Transverse colon (tissue), 4 donors: ENCODE results near the gene CDK2AP2. TPM values are rescaled to one million over a fixed set of nuclear protein-coding genes. Genes with fewer than 3 reads are reported as not detected.

ENCODE experiments used
- DNase-seq: peaks from one replicate; pipeline ENCODE4 v3.0.0-alpha.2; 2019
- H3K27ac ChIP-seq, 4 donors: fragments of 200-600 bp; sonication (generic); 2 replicates each; pipeline ENCODE4 v1.5.1; 2016 to 2018; ENCODE audit warnings: inconsistent platforms in 4 of 4
- H3K27me3 ChIP-seq: fragments of 200-600 bp; sonication (generic); 2 replicates; pipeline ENCODE4 v1.5.1; 2017; ENCODE audit warnings: inconsistent platforms
- H3K36me3 ChIP-seq, 4 donors: fragments of 200-600 bp; sonication (generic); 2 replicates each; pipeline ENCODE4 v1.5.1; 2017 to 2019; ENCODE audit warnings: inconsistent platforms in 4 of 4
- H3K4me1 ChIP-seq, 4 donors: fragments of 200-600 bp; sonication (generic); 2 replicates each; pipeline ENCODE4 v1.5.1; 2017 to 2020; ENCODE audit warnings: inconsistent platforms in 4 of 4
- H3K4me3 ChIP-seq, 4 donors: fragments of 200-600 bp; sonication (generic); 1 replicate in 1 of 4; 2 replicates in 3 of 4; pipeline versions ENCODE4 v1.5.1 to v1.6.1; 2017 to 2019; ENCODE audit warnings: inconsistent platforms in 4 of 4
- H3K9me3 ChIP-seq, 2 donors: fragments of 200-600 bp; sonication (generic); 2 replicates each; pipeline ENCODE4 v1.5.1; 2017 to 2019; ENCODE audit warnings: inconsistent platforms in 2 of 2
- EP300 ChIP-seq: sonication (generic); formaldehyde crosslinking; IDR thresholded peaks from one replicate; pipeline ENCODE4 v1.6.1; 2017; ENCODE audit warnings: antibody characterized with exemption, low read depth
- POLR2A ChIP-seq: fragments of 450-650 bp; IDR thresholded peaks from one replicate; pipeline ENCODE4 v1.6.1; 2016; ENCODE audit warnings: antibody characterized with exemption, mild to moderate bottlenecking, moderate library complexity
- POLR2AphosphoS5 ChIP-seq, 3 donors: sonication (generic); formaldehyde crosslinking; IDR thresholded peaks; one replicate each; pipeline ENCODE4 v1.6.1; 2016; ENCODE audit warnings: antibody characterized with exemption in 3 of 3
- WGBS, 2 donors: methylation state at CpG; one replicate each; pipeline ENCODE4 v1.1.5; 2018; ENCODE audit warnings: low coverage in 1 of 2; 5-methylcytosine and 5-hydroxymethylcytosine counted together
- in situ Hi-C, 4 donors: fragments of 200-750 bp; cut with MboI; loops; one replicate each; pipeline versions ENCODE4 v1.15.0 to v1.15.1; 2017; ENCODE audit warnings: low sequenced_read_pairs in 3 of 4, low pct_ligation_motif_present in 1 of 4, low pct_unique_long_range_greater_than_20kb in 1 of 4
- intact Hi-C: fragments of 100-400 bp; cut with DNase I; formaldehyde crosslinking; loops from one replicate; pipeline ENCODE4 v1.15.1; 2023; ENCODE audit warnings: low total_unique reads
- total RNA-seq, 4 donors: library from RNA; depleted of rRNA; stranded (reverse); fragments of >200 nt; gene quantifications; one replicate each; pipeline ENCODE4 v1.1.0, GENCODE V29; 2016
- TF ChIP-seq, protein P1 (sequence below), 5 experiments: fragments of 200-600 bp in 3 of 5; fragments of 450-650 bp in 2 of 5; sonication (generic) in 3 of 5; IDR thresholded peaks; 1 replicate in 2 of 5; 2 replicates in 3 of 5; pipeline ENCODE4 v1.5.1; 2016 to 2017; ENCODE audit warnings: antibody characterized with exemption in 5 of 5, inconsistent platforms in 3 of 5, mild to moderate bottlenecking in 2 of 5, moderate library complexity in 1 of 5

Gene CDK2AP2
- total RNA-seq, 4 donors from 2014 or later, result 49.4 to 140 (median 83.4) TPM

DNA sequence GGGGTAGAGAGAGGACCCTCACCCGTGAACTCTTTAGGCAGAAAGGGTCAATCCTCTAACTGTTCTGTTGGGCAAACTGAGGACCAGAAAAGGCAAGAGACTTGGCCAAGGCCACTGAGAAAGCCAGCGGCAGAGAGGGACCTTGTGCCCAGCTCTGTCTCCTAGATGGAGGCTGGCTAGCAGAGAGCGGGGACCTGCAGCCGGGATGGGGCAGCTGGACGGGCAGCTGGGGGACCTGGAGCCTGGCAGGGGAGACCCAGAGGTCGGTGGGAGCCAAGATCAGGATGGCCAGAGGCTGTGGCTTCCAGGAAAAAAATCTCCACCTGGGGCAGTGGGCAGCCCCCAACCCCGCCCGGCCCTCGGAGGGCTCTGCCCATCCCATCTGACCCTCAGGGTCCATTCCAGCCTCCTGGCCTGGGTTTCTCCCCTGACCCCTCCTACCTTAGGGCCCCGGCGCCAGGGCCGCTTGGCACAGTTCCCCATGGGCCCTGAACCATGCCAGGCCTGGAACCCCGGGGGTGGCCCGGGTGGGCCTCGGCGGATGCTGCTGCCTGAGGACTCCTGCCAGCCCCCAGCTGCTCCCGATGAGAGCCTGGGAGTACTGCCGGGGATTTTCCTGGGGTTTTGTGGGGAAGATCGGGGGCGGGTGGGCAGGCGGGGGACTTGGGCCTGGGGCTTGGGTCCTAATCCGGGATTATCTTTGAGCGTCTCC, 15.0 kb upstream of the CDK2AP2 start, which contains the start of gene CABP2:
Gene CABP2 (minus strand): TSS at position 603 of the 712 bp plus-strand sequence. CDS start 120 bp downstream, at position 483.
- TF ChIP-seq POLR2AphosphoS5 (IDR thresholded peaks at IDR 0.05), result no peak
- TF ChIP-seq, protein P1, sequence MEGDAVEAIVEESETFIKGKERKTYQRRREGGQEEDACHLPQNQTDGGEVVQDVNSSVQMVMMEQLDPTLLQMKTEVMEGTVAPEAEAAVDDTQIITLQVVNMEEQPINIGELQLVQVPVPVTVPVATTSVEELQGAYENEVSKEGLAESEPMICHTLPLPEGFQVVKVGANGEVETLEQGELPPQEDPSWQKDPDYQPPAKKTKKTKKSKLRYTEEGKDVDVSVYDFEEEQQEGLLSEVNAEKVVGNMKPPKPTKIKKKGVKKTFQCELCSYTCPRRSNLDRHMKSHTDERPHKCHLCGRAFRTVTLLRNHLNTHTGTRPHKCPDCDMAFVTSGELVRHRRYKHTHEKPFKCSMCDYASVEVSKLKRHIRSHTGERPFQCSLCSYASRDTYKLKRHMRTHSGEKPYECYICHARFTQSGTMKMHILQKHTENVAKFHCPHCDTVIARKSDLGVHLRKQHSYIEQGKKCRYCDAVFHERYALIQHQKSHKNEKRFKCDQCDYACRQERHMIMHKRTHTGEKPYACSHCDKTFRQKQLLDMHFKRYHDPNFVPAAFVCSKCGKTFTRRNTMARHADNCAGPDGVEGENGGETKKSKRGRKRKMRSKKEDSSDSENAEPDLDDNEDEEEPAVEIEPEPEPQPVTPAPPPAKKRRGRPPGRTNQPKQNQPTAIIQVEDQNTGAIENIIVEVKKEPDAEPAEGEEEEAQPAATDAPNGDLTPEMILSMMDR (IDR thresholded peaks at IDR 0.05), result no peak
- Histone ChIP-seq H3K9me3 (no peaks in the 10 kb centered on the region), H3K4me3 (no peak within 1 kb of the TSS), H3K4me1 (peaks cover 0 to 22% (median 12%) of the 10 kb centered on the region in 4 donors), H3K27ac (no peak within 1 kb of the TSS), H3K27me3 (no peaks in the 10 kb centered on the region), H3K36me3 (no peaks in the 10 kb centered on the region)
- intact Hi-C loops (no loop called here), in situ Hi-C loops (no loop called here)
- 68% methylated on average over 20 of the region's 23 CpGs; no CpG with 5 or more reads in 1 of the 2 donors for WGBS, 2 donors
- DNase-seq, result no peak

DNA sequence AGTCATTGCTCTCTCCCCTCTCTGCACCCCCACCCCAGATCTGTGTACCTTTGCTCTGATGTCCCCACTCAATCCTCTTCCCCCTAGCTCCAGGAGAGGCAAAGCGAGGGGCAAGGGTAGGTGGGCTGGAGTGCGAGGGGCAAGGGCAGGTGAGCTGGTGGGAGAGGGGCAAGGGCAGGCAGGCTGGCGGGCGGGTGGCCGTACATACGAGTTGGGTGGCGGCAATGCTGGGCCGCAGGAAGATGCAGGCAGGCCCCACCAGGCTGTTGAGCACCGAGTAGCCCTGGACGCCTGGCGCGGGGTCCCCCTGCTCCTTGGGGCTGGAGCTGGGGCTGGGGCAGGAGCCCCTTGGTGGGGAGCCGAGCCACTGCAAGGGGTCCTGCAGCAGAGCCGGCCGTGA, 14.4 kb upstream of the CDK2AP2 start:
- no peak overlapping the region for H3K4me3 ChIP-seq
- WGBS, 2 donors, result 93% methylated on average over 15 of the region's 15 CpGs; no CpG with 5 or more reads in 1 of the 2 donors
- no peak for DNase-seq
- in situ Hi-C loops, result no loop called here
- intact Hi-C loops, result no loop called here
- H3K4me1 ChIP-seq, result peaks cover 0 to 22% (median 12%) of the 10 kb centered on the region in 4 donors
- H3K27me3 ChIP-seq, result no peaks in the 10 kb centered on the region
- H3K9me3 ChIP-seq, result no peaks in the 10 kb centered on the region
- no peak overlapping the region for H3K27ac ChIP-seq
- H3K36me3 ChIP-seq, result no peaks in the 10 kb centered on the region
- TF ChIP-seq POLR2A (no peak), POLR2AphosphoS5 (IDR thresholded peaks at IDR 0.05) (no peak), EP300 (no peak)
- TF ChIP-seq, protein P1 (IDR thresholded peaks at IDR 0.05), result no peak

DNA sequence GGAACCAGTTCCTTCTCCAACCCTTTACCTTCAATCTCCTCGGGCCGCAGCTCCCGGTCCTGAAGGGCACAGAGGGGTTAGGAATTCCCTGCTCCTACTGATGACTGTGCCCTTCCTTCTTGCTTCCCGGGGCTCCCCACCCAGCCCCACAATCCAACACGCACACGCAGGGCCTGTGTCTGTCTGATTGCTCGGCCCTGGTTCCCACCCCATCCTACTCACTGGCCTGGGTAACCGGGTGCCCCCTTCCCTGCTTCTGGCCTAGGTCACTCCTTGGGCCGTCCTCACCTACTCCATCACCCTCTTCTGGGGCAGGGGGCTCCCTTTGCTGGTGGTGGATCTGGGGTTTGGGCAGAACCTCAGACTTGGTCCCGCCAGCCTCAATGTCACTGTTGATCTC, 14.0 kb upstream of the CDK2AP2 start:
- Histone ChIP-seq H3K4me1 (peaks cover 0 to 22% (median 12%) of the 10 kb centered on the region in 4 donors), H3K36me3 (no peaks in the 10 kb centered on the region), H3K27ac (no peak overlapping the region), H3K9me3 (no peaks in the 10 kb centered on the region), H3K4me3 (no peak overlapping the region), H3K27me3 (no peaks in the 10 kb centered on the region)
- no peak for TF ChIP-seq POLR2A
- no peak for TF ChIP-seq POLR2AphosphoS5 (IDR thresholded peaks at IDR 0.05)
- TF ChIP-seq EP300, result no peak
- TF ChIP-seq, protein P1 (IDR thresholded peaks at IDR 0.05), result no peak
- DNase-seq, result no peak
- WGBS, 2 donors, result 82 to 90% methylated on average over 8 to 10 of the region's 10 CpGs
- in situ Hi-C loops, result no loop called here
- intact Hi-C loops, result no loop called here

DNA sequence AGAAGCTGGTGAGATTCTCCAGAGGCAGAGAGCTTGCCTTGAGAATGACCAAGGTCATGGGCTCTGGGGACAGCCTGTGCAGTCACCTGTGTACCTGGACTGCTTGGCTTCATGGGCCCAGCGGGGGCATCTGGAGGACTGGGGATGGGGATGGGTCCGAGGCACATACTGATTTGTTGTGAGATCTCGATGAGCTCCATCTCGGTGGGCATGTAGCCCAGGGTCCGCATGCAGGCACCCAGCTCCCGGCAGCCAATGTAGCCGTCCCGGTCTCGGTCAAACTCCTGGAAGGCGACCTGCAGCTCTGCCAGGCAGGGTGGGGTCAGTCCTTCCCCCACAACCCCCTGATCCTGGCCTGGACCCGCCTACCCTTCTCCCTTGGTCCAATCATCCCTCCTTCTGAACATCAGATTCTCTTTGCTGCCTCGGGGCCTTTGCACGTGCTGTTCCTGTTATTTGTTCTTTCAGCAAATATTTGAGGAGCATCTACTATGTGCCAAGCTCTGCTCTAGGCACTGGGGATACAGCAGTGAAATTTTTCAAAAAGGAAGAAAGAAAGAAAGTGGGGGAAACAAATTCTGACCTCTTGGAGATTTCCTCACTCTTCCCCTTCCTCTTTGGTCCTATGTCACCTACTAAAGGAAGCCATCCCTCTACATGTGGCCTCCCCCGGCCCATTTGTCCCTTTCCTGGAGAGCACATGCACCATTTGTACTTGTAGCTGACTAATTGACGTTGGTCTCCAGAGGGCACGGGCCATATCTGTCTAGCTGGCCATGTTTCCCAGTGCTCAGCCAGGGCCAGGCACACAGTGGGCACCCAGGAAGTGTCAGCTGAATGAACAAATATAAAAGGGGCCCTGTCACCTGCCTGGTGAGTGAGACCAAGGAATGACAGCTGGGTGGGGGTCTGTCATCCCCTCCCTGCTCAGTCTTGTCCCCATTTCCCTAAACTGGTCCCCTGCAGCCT, 13.2 kb upstream of the CDK2AP2 start:
- intact Hi-C loops (no loop called here), in situ Hi-C loops (no loop called here)
- Histone ChIP-seq H3K4me3 (no peak overlapping the region), H3K36me3 (no peaks in the 10 kb centered on the region), H3K9me3 (no peaks in the 10 kb centered on the region), H3K4me1 (peaks cover 0 to 22% (median 12%) of the 10 kb centered on the region in 4 donors), H3K27ac (no peak overlapping the region), H3K27me3 (no peaks in the 10 kb centered on the region)
- no peak for DNase-seq
- TF ChIP-seq EP300 (no peak), POLR2AphosphoS5 (IDR thresholded peaks at IDR 0.05) (no peak), POLR2A (no peak)
- TF ChIP-seq, protein P1 (IDR thresholded peaks at IDR 0.05), result no peak
- 89 to 93% methylated on average over 4 to 16 of the region's 16 CpGs for WGBS, 2 donors
